Measurements from ENCODE around the gene ATXN2.

- TF ChIP-seq CTCF (conservative IDR thresholded peaks at IDR 0.05; ENCODE audit: low read depth, low read length) (no peak), EZH2 (IDR thresholded peaks at IDR 0.05; ENCODE audit: low read length, unreplicated experiment) (no peak)
Observed at GRCh38 chr12:111521801-111522200, 77.3 kb downstream of the ATXN2 start.
